Measurements from ENCODE around the gene HTATSF1.

DNA sequence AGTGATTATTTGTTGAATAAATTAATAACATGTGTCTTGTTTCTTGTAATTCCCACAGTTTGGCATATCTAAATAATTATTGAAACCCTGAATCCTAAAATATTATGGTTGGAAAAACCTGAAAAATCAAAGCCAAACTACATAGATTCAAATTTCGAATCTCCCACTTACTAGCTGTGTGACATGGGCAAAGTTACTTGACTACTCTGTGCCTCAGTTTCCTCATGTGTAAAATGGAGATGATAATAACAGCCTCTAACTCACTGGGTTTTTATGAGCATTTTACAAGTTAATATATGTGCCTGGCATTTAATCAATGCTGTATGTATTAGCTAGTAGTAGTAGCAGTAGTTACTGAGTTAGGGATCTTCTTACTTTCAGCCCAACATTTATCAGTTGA lies 44.3 kb upstream of the HTATSF1 start:
- no peak for TF ChIP-seq CTCF (IDR thresholded peaks at IDR 0.05)
- no peak for TF ChIP-seq POLR2A (IDR thresholded peaks at IDR 0.05)
